CD14-positive monocyte (primary cell): ENCODE measurements around the gene TAPT1. TPM values are rescaled to one million over a fixed set of nuclear protein-coding genes. Genes with fewer than 3 reads are reported as not detected.
A peak's percentile ranks its signal among the peaks of the same experiment; 100 is the strongest.

ENCODE experiments used
- DNase-seq, 3 donors: peaks; one replicate each; pipeline ENCODE4 v3.0.0-alpha.2; 2011 to 2022
- H2AFZ ChIP-seq: 2 replicates; pipeline ENCODE4 v1.6.0; 2012; ENCODE audit warnings: mild to moderate bottlenecking, low read depth, low read length, inconsistent platforms; ENCODE audit not compliant: insufficient read depth, poor library complexity, severe bottlenecking
- H3K27ac ChIP-seq, 2 donors: 1 replicate in 1 of 2; 2 replicates in 1 of 2; pipeline ENCODE4 v1.5.1; 2012 to 2013; ENCODE audit warnings: low read length in 2 of 2, control low read depth in 1 of 2, inconsistent platforms in 1 of 2, low read depth in 1 of 2, mild to moderate bottlenecking in 1 of 2
- H3K27me3 ChIP-seq, 2 donors: one replicate each; pipeline versions ENCODE4 v1.6.0 to v1.6.1; 2011 to 2013; ENCODE audit warnings: low read length in 2 of 2; ENCODE audit not compliant: control insufficient read depth in 2 of 2, insufficient read depth in 2 of 2
- H3K36me3 ChIP-seq, 2 donors: replicated peaks in 1 of 2; 1 replicate in 1 of 2; 2 replicates in 1 of 2; pipeline versions ENCODE4 v1.5.1 to v1.6.1; 2012 to 2013; ENCODE audit warnings: low read length in 2 of 2, control low read depth in 1 of 2, inconsistent platforms in 1 of 2, mild to moderate bottlenecking in 1 of 2; ENCODE audit not compliant: insufficient read depth in 2 of 2, control insufficient read depth in 1 of 2
- H3K4me1 ChIP-seq, 2 donors: 1 replicate in 1 of 2; 2 replicates in 1 of 2; pipeline versions ENCODE4 v1.5.1 to v1.6.1; 2012 to 2013; ENCODE audit warnings: low read length in 2 of 2, control low read depth in 1 of 2, inconsistent platforms in 1 of 2, mild to moderate bottlenecking in 1 of 2, moderate library complexity in 1 of 2; ENCODE audit not compliant: insufficient read depth in 2 of 2, control insufficient read depth in 1 of 2
- H3K4me2 ChIP-seq: replicated peaks from 2 replicates; pipeline ENCODE3; 2012; ENCODE audit warnings: low read length, moderate library complexity, mild to moderate bottlenecking; ENCODE audit not compliant: poor library complexity, severe bottlenecking; ENCODE audit errors: extremely low read depth
- H3K4me3 ChIP-seq, 3 experiments: fragments of 200-600 bp in 1 of 3; sonication (generic) in 1 of 3; replicated peaks in 1 of 3; 1 replicate in 2 of 3; 2 replicates in 1 of 3; pipeline ENCODE4 v1.5.1; 2011 to 2013; ENCODE audit warnings: low read length in 3 of 3, mild to moderate bottlenecking in 3 of 3, control low read depth in 2 of 3, low read depth in 2 of 3, inconsistent platforms in 1 of 3, moderate library complexity in 1 of 3
- H3K79me2 ChIP-seq: 2 replicates; pipeline ENCODE4 v1.6.0; 2012; ENCODE audit warnings: mild to moderate bottlenecking, control low read depth, inconsistent platforms, low read length, moderate library complexity; ENCODE audit not compliant: insufficient read depth
- H3K9ac ChIP-seq: 2 replicates; pipeline ENCODE4 v1.6.0; 2017; ENCODE audit warnings: low read length, mild to moderate bottlenecking; ENCODE audit not compliant: insufficient read depth, poor library complexity, severe bottlenecking
- H3K9me3 ChIP-seq, 2 donors: replicated peaks in 1 of 2; 1 replicate in 1 of 2; 2 replicates in 1 of 2; pipeline versions ENCODE4 v1.5.1 to v1.6.1; 2012 to 2013; ENCODE audit warnings: low read length in 2 of 2, control low read depth in 1 of 2; ENCODE audit not compliant: control insufficient read depth in 1 of 2, insufficient read depth in 1 of 2
- H4K20me1 ChIP-seq: 2 replicates; pipeline ENCODE4 v1.6.0; 2012; ENCODE audit warnings: mild to moderate bottlenecking, low read length, control low read depth, moderate library complexity; ENCODE audit not compliant: insufficient read depth
- H3K27ac Mint-ChIP-seq, 7 donors: one replicate each; pipeline ENCODE4 v1.8.0; 2020; ENCODE audit warnings: mild to moderate bottlenecking in 7 of 7, mixed read lengths in 7 of 7, moderate library complexity in 6 of 7, inconsistent platforms in 2 of 7
- H3K27me3 Mint-ChIP-seq, 3 donors: one replicate each; pipeline ENCODE4 v1.8.0; 2021 to 2022; ENCODE audit warnings: low read depth in 3 of 3, mild to moderate bottlenecking in 3 of 3, mixed read lengths in 3 of 3, moderate library complexity in 3 of 3, inconsistent platforms in 1 of 3
- H3K36me3 Mint-ChIP-seq, 2 donors: one replicate each; pipeline ENCODE4 v1.8.0; 2020; ENCODE audit warnings: mixed read lengths in 2 of 2, inconsistent platforms in 1 of 2, mild to moderate bottlenecking in 1 of 2
- H3K4me1 Mint-ChIP-seq: one replicate; pipeline ENCODE4 v1.8.0; 2020; ENCODE audit warnings: mild to moderate bottlenecking, mixed read lengths
- H3K4me3 Mint-ChIP-seq, 2 donors: one replicate each; pipeline ENCODE4 v1.8.0; 2020; ENCODE audit warnings: mild to moderate bottlenecking in 2 of 2, mixed read lengths in 2 of 2, moderate library complexity in 1 of 2
- H3K9me3 Mint-ChIP-seq, 7 donors: one replicate each; pipeline ENCODE4 v1.8.0; 2020 to 2022; ENCODE audit warnings: mixed read lengths in 7 of 7, mild to moderate bottlenecking in 6 of 7, moderate library complexity in 6 of 7, inconsistent platforms in 2 of 7
- WGBS: methylation state at CpG from one replicate; pipeline ENCODE4 v1.1.5; 2013; ENCODE audit warnings: missing lambda C conversion rate; ENCODE audit not compliant: insufficient coverage; 5-methylcytosine and 5-hydroxymethylcytosine counted together
- intact Hi-C, 2 donors: fragments of 100-400 bp; cut with micrococcal nuclease; formaldehyde crosslinking; loops; one replicate each; pipeline versions ENCODE4 v1.15.0 to v1.15.1; 2023
- polyA plus RNA-seq, 3 donors: library from polyadenylated mRNA; depleted of rRNA in 1 of 3; unstranded in 2 of 3; stranded (reverse) in 1 of 3; fragments of 300-500 nt in 2 of 3; fragments of >200 nt in 1 of 3; fragmentation: Illumina TruSeq in 2 of 3; gene quantifications; 1 replicate in 2 of 3; 2 replicates in 1 of 3; pipeline ENCODE4 v1.2.3, GENCODE V29; 2012 to 2021
- TF ChIP-seq, protein P1 (sequence below): fragments of 200-600 bp; IDR thresholded peaks from one replicate; pipeline ENCODE4 v1.8.0; 2022; ENCODE audit warnings: antibody characterized with exemption, mild to moderate bottlenecking

The TAPT1 gene
- polyA plus RNA-seq, 3 donors: 15.2 to 18.4 (median 16.0) TPM

- Mint-ChIP-seq H3K27me3 (peaks cover 0 to 2% (median 0%) of the 10 kb centered on the region in 3 donors), H3K9me3 (no peaks in the 10 kb centered on the region), H3K36me3 (peaks cover 38 to 41% of the 10 kb centered on the region in 2 donors), H3K27ac (peak overlapping the region in 3 of 7 donors; percentile 67 to 73 (median 73)), H3K4me1 (peaks cover 46% of the 10 kb centered on the region), H3K4me3 (no peak overlapping the region)
- Histone ChIP-seq H3K36me3 (peaks cover 11 to 54% of the 10 kb centered on the region in 2 donors), H4K20me1 (peaks cover 54% of the 10 kb centered on the region), H3K4me3 (no peak overlapping the region), H3K4me2 (no peak overlapping the region), H3K4me1 (peaks cover 16 to 36% of the 10 kb centered on the region in 2 donors), H3K79me2 (peaks cover 87% of the 10 kb centered on the region), H3K27ac (peak overlapping the region in 1 of 2 donors; percentile 2), H2AFZ (no peak overlapping the region), H3K9me3 (no peaks in the 10 kb centered on the region), H3K27me3 (no peaks in the 10 kb centered on the region), H3K9ac (no peak overlapping the region)
- DNase-seq: peak in 2 of 3 donors; percentile 19 to 34
- TF ChIP-seq, protein P1, sequence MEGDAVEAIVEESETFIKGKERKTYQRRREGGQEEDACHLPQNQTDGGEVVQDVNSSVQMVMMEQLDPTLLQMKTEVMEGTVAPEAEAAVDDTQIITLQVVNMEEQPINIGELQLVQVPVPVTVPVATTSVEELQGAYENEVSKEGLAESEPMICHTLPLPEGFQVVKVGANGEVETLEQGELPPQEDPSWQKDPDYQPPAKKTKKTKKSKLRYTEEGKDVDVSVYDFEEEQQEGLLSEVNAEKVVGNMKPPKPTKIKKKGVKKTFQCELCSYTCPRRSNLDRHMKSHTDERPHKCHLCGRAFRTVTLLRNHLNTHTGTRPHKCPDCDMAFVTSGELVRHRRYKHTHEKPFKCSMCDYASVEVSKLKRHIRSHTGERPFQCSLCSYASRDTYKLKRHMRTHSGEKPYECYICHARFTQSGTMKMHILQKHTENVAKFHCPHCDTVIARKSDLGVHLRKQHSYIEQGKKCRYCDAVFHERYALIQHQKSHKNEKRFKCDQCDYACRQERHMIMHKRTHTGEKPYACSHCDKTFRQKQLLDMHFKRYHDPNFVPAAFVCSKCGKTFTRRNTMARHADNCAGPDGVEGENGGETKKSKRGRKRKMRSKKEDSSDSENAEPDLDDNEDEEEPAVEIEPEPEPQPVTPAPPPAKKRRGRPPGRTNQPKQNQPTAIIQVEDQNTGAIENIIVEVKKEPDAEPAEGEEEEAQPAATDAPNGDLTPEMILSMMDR: peak; percentile 78
- intact Hi-C loops: loop anchor here in 1 of 2 donors (10.0 kb wide), 1 partner anchor 49 kb away; no protein-coding TSS in a partner anchor
- WGBS: 78% methylated on average over 3 of the region's 7 CpGs
Measured at GRCh38 chr4:16205298-16206164, 20.7 kb downstream of the TAPT1 start.

GRCh38 chr4:16204505-16204904 is 21.8 kb downstream of the TAPT1 start:
- Histone ChIP-seq H3K27me3 (no peaks in the 10 kb centered on the region), H3K4me3 (no peak overlapping the region), H3K9me3 (no peaks in the 10 kb centered on the region), H3K27ac (no peak overlapping the region), H3K36me3 (peaks cover 13 to 43% of the 10 kb centered on the region in 2 donors), H4K20me1 (peaks cover 55% of the 10 kb centered on the region), H3K4me1 (peaks cover 16 to 36% of the 10 kb centered on the region in 2 donors), H3K4me2 (no peak overlapping the region), H3K9ac (no peak overlapping the region), H2AFZ (no peak overlapping the region), H3K79me2 (peaks cover 85% of the 10 kb centered on the region)
- 100% methylated on average over 3 of the region's 3 CpGs for WGBS
- TF ChIP-seq, protein P1: no peak
- Mint-ChIP-seq H3K4me1 (peaks cover 46% of the 10 kb centered on the region), H3K27ac (peak overlapping the region in 2 of 7 donors; percentile 5 to 75), H3K4me3 (no peak overlapping the region), H3K36me3 (peaks cover 32 to 37% of the 10 kb centered on the region in 2 donors), H3K9me3 (no peaks in the 10 kb centered on the region), H3K27me3 (peaks cover 0 to 2% (median 0%) of the 10 kb centered on the region in 3 donors)
- no peak for DNase-seq
- intact Hi-C loops: loop anchor here in 1 of 2 donors (10.0 kb wide), 1 partner anchor 50 kb away; no protein-coding TSS in a partner anchor
